ENCODE results near the gene PLEKHG3.

GRCh38 chr14:64773577-64773976 lies 69.4 kb downstream of the PLEKHG3 start:
- TF ChIP-seq ZNF143 (CRISPR knock-in tag; IDR thresholded peaks at IDR 0.05) = no peak
- no peak for TF ChIP-seq HNRNPH1 (optimal IDR thresholded peaks at IDR 0.05; ENCODE audit: low read depth, low read length)
- TF ChIP-seq PRDM10 (CRISPR knock-in tag; IDR thresholded peaks at IDR 0.05; ENCODE audit: low read depth) = no peak
- no peak for TF ChIP-seq DPF2 (CRISPR knock-in tag; IDR thresholded peaks at IDR 0.05; ENCODE audit: borderline replicate concordance, low read depth)
- TF ChIP-seq RBFOX2 (IDR thresholded peaks at IDR 0.05; ENCODE audit: low read depth, low read length) = no peak
- TF ChIP-seq MED1 (CRISPR knock-in tag; IDR thresholded peaks at IDR 0.05) = no peak
- no peak for TF ChIP-seq ELF3 (CRISPR knock-in tag; IDR thresholded peaks at IDR 0.05)
- no peak for TF ChIP-seq HOXD1 (CRISPR knock-in tag; IDR thresholded peaks at IDR 0.05)
